Nephron (organoid): ENCODE measurements around the gene NAGLU.

Experiments
- H3K27ac Mint-ChIP-seq, 3 experiments: 2 replicates each; pipeline ENCODE4 v1.8.0; 2020; ENCODE audit warnings: mixed read lengths in 3 of 3, mild to moderate bottlenecking in 2 of 3, moderate library complexity in 1 of 3
- H3K27me3 Mint-ChIP-seq: 2 replicates; pipeline ENCODE4 v1.8.0; 2021; ENCODE audit warnings: low read depth, mild to moderate bottlenecking, moderate library complexity, mixed read lengths
- H3K36me3 Mint-ChIP-seq: 2 replicates; pipeline ENCODE4 v1.8.0; 2020; ENCODE audit warnings: low read depth, mixed read lengths
- H3K4me1 Mint-ChIP-seq: 2 replicates; pipeline ENCODE4 v1.8.0; 2020; ENCODE audit warnings: mixed read lengths
- H3K4me3 Mint-ChIP-seq, 3 experiments: 2 replicates each; pipeline ENCODE4 v1.8.0; 2020; ENCODE audit warnings: mild to moderate bottlenecking in 3 of 3, mixed read lengths in 3 of 3, moderate library complexity in 2 of 3
- H3K9me3 Mint-ChIP-seq: 2 replicates; pipeline ENCODE4 v1.8.0; 2020; ENCODE audit warnings: mixed read lengths
- CTCF ChIP-seq, 3 experiments: fragments of 200-600 bp; sonication (generic); IDR thresholded peaks; one replicate each; pipeline ENCODE4 v1.5.0; 2021; ENCODE audit warnings: antibody characterized with exemption in 3 of 3; ENCODE audit not compliant: unreplicated experiment in 3 of 3

The NAGLU gene

DNA sequence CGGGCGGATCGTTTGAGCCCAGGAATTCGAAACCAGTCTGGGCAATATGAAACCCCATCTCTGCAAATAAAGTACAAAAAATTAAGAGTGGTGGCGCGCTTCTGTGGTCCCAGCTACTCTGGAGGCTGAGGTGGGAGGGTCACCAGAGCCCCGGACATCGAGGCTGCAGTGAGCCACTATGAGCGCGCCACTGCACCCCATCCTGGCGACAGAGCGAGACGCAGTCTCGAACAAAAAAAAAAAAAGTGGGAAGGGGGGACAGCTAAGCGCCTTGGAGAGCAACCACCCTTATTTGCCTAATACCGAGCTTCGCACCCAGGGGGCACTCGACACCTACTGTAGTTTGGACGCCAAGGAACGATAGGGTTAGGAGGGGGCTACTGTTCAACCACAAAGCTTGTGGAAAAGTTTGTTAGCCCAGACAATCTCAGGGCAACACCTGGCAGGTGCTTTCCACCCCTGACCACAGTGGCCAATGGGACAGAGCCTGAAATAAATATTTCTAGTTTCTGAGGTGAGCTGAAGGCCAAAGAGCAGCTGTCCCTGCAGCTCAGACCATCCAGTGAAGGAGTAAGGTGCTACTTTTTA is 42.3 kb downstream of the NAGLU start:
- Mint-ChIP-seq H3K27ac (peak overlapping the region; percentile 87 to 96 (median 88)), H3K9me3 (no peaks in the 10 kb centered on the region), H3K4me3 (peak overlapping the region; percentile 98 to 99 (median 98)), H3K4me1 (peaks cover 31% of the 10 kb centered on the region), H3K36me3 (peaks cover 32% of the 10 kb centered on the region), H3K27me3 (peaks cover 3% of the 10 kb centered on the region)
- TF ChIP-seq CTCF (IDR thresholded peaks at IDR 0.05; ENCODE audit: unreplicated experiment in 3 of 3), result peak; percentile 74 to 75 (median 75)

GRCh38 chr17:42579794-42580551 is 43.9 kb downstream of the NAGLU start:
- peak overlapping the region; percentile 57 to 78 (median 69) for H3K4me3 Mint-ChIP-seq
- no peak for TF ChIP-seq CTCF (IDR thresholded peaks at IDR 0.05; ENCODE audit: unreplicated experiment in 3 of 3)
- peak overlapping the region in 1 of 3 experiments; percentile 8 for H3K27ac Mint-ChIP-seq
- H3K4me1 Mint-ChIP-seq, result peaks cover 31% of the 10 kb centered on the region
- H3K36me3 Mint-ChIP-seq, result peaks cover 31% of the 10 kb centered on the region
- H3K27me3 Mint-ChIP-seq, result peaks cover 3% of the 10 kb centered on the region
- H3K9me3 Mint-ChIP-seq, result no peaks in the 10 kb centered on the region

GRCh38 chr17:42581744-42582270 is 45.8 kb downstream of the NAGLU start:
- Mint-ChIP-seq H3K4me3 (no peak overlapping the region), H3K36me3 (peaks cover 38% of the 10 kb centered on the region), H3K9me3 (no peaks in the 10 kb centered on the region), H3K4me1 (peaks cover 15% of the 10 kb centered on the region), H3K27me3 (peaks cover 3% of the 10 kb centered on the region), H3K27ac (no peak overlapping the region)
- TF ChIP-seq CTCF (IDR thresholded peaks at IDR 0.05; ENCODE audit: unreplicated experiment in 3 of 3), result no peak

DNA sequence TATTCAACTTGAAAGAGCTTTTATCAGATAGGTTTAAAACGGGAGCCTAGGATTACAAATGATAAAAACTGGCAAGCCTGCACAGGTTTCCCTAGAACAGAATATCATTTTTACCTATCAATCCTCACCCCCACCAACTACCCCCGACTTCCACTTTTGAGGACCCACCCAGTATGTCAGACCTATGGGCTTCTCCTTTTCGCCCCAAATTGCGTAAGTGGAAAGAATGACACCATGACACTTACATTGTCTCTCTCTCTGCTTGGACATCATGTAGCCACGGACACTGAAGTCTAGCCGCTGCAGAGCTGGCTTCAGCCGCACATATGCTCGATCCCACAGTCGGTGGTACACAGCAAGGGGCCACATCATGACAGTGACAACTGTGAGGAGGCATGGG is 48.8 kb downstream of the NAGLU start:
- H3K4me3 Mint-ChIP-seq, result no peak overlapping the region
- peaks cover 57% of the 10 kb centered on the region for H3K36me3 Mint-ChIP-seq
- H3K4me1 Mint-ChIP-seq, result no peaks in the 10 kb centered on the region
- TF ChIP-seq CTCF (IDR thresholded peaks at IDR 0.05; ENCODE audit: unreplicated experiment in 3 of 3), result no peak
- H3K9me3 Mint-ChIP-seq, result no peaks in the 10 kb centered on the region
- H3K27me3 Mint-ChIP-seq, result peaks cover 3% of the 10 kb centered on the region
- H3K27ac Mint-ChIP-seq, result no peak overlapping the region

GRCh38 chr17:42585353-42585752 is 49.3 kb downstream of the NAGLU start:
- Mint-ChIP-seq H3K4me1 (no peaks in the 10 kb centered on the region), H3K27me3 (peaks cover 1% of the 10 kb centered on the region), H3K27ac (no peak overlapping the region), H3K9me3 (no peaks in the 10 kb centered on the region), H3K36me3 (peaks cover 57% of the 10 kb centered on the region), H3K4me3 (no peak overlapping the region)
- no peak for TF ChIP-seq CTCF (IDR thresholded peaks at IDR 0.05; ENCODE audit: unreplicated experiment in 3 of 3)
